ENCODE data around the gene PARN.
A peak's percentile ranks its signal among the peaks of the same experiment; 100 is the strongest.
"Not testable (repeated sequence)": the region's sequence is repeated elsewhere in the genome, so short reads cannot be mapped to it uniquely, and the experiment has no call there.

PARN gene

GRCh38 chr16:14632693-14633569, 2.9 kb upstream of the PARN start, which contains the start of gene BFAR:
BFAR (plus strand) TSS chr16:14632951; CDS start chr16:14644347, 11,396 bp downstream.
- peak; percentile 98 for DNase-seq (ENCODE audit: low spot score)

DNA sequence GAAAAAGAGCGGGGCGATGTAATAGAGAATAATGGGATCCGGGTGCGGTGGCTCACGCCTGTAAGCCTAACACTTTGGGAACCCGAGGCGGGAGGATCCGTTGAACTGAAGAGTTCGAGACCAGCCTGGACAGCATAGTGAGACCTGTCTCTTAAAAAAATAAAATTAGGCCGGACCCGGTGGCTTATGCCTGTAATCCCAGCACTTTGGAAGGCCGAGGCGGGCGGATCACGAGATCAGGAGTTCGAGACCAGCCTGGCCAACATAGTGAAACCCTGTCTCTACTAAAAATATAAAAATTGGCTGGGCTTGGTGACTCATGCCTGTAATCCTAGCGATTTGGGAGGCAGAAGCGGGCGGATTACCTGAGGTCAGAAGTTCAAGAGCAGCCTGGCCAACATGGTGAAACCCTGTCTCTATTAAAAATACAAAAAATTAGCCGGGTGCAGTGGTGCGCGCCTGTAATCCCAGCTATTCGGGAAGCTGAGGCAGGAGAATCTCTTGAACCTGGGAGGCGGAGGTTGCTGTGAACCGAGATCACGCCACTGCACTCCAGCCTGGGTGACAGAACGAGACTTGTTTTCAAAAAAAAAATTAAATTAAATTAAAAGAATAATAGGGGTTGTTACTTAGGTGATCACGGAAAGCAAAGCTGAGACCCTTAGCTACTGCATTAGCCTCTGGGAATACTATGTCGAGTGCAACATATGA, 715 bp upstream of the PARN start:
- not testable (repeated sequence) for DNase-seq (ENCODE audit: low spot score)

GRCh38 chr16:14629612-14629918, 495 bp downstream of the PARN start:
- no peak for DNase-seq (ENCODE audit: low spot score)

- peak; percentile 37 for DNase-seq (ENCODE audit: low spot score)
Observed at GRCh38 chr16:14628806-14629611, 1.1 kb downstream of the PARN start.

DNA sequence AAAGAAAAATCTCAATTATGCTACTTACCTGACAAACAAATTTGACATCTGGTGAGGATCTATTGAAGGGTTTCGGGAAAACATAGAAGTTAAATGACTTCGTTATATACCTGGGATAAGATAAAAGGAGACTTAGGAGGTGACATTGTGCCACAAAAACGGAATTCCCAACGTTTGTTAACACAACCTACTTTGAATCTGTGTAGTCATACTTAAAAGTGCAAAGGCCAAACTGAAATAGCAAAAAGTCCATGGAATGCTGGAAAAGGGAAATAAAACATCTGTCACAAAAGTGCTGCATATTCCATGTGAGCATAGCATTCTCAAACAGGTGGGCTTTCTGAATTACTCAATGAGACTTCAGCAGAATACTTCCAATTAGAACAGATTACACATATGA, 3.0 kb downstream of the PARN start:
- DNase-seq (ENCODE audit: low spot score), result no peak

- no peak for DNase-seq (ENCODE audit: low spot score)
Observed at GRCh38 chr16:14618566-14618965, 11.5 kb downstream of the PARN start.

- DNase-seq (ENCODE audit: low spot score), result no peak
Observed at GRCh38 chr16:14616280-14616679, 13.8 kb downstream of the PARN start.

- DNase-seq (ENCODE audit: low spot score), result no peak
Observed at GRCh38 chr16:14613991-14614390, 16.1 kb downstream of the PARN start.

- no peak for DNase-seq (ENCODE audit: low spot score)
Observed at GRCh38 chr16:14611660-14612059, 18.4 kb downstream of the PARN start.

DNA sequence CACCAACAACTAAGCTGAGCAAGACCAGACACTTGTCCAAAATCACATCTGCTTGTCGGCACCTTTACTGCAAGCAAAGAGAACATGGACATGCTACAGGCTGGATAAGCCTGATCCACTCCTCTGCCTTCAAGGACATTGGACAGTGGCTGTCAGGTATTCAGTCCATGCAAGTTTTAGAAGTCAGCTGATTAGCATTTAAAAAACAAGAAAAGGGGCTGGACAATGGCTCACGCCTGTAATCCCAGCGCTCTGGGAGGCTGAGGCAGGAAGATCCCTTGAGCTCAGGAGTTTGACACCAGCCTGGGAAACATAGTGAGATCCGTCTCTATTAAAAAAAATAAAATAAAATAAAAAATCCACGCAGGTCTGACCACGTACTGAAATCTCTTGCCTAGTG, 20.3 kb downstream of the PARN start:
- DNase-seq (ENCODE audit: low spot score), result no peak

DNA sequence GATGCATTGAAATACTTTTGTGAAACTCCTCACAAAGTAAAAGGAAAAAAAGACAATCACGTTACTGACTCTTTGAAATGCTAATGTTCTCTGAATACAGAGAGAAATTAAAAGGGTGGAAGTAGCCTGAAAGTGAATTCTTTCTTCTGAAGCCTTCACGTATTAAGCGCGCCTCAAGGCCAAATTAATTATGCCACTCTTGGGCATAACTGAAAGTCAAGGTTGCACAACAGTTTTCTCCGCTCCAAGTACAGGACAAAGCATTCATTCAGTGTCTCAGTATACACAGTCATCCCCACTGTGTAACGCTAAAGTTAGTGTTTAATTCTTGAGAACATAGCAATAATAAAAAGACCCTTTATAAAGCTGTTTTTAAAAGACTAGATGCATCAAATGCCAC, 21.5 kb downstream of the PARN start:
- peak; percentile 44 for DNase-seq (ENCODE audit: low spot score)

DNA sequence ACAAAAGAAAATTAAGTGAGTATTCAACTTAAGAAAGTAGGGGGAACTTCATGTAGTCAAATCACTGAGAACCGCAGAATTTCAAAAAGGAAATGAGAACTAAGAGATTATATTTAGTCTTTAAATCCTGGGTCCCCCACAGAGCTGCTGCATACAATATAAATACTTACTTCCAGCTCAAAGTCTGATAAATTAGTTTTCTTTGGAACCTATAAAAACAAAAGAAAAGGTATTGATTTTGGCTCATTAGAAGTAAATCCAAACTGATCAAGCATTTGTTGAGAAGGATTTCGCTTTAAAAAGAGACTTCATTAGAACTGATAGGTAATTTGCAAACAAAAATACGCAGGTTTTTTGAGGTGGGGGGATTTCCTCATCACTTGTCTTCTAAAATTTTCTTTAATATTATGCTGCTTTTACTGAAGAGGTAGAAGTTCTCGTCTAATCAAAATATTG, 21.9 kb downstream of the PARN start:
- peak; percentile 48 for DNase-seq (ENCODE audit: low spot score)

GRCh38 chr16:14606102-14606501, 24.0 kb downstream of the PARN start:
- DNase-seq (ENCODE audit: low spot score), result peak; percentile 40

GRCh38 chr16:14602443-14602963, 27.6 kb downstream of the PARN start:
- no peak for DNase-seq (ENCODE audit: low spot score)

GRCh38 chr16:14600164-14600563, 29.9 kb downstream of the PARN start:
- DNase-seq (ENCODE audit: low spot score), result peak; percentile 50

- no peak for DNase-seq (ENCODE audit: low spot score)
Observed at GRCh38 chr16:14586637-14587305, 43.3 kb downstream of the PARN start.

DNA sequence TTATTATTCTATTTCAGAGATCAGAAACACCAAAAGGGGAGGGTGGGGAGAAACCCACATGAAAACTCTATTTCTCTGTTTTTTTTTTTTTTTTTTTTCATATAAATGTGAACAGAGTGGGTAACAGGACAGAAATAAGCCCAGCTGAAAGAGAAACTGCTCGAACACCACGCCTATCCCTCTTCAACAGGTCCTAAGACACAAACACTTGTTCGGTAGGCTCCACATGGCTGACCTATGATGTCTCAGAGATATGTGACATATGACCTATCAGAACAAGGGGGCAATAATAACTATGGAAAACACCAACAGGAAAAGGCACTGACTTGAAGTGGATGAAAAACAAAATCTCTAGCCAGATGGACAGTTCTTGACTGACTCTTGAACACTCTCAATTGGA, 44.8 kb downstream of the PARN start:
- no peak for DNase-seq (ENCODE audit: low spot score)

DNA sequence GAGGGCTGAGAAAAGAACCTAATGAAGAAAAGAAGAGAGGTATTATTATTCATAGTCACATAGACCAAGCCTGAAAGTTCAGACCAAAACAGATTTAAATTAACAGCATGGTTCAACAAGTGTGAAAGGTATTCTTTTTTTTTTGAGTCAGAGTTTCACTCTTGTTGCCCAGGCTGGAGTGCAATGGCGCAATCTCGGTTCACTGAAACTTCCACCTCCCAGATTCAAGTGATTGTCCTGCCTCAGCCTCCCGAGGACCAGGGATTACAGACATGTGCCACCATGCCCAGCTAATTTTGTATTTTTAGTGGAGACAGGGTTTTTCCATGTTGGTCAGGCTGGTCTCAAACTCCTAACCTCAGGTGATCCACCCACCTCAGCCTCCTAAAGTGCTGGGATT, 49.1 kb downstream of the PARN start:
- DNase-seq (ENCODE audit: low spot score), result not testable (repeated sequence)

- no peak for DNase-seq (ENCODE audit: low spot score)
Observed at GRCh38 chr16:14579266-14579665, 50.8 kb downstream of the PARN start.

DNA sequence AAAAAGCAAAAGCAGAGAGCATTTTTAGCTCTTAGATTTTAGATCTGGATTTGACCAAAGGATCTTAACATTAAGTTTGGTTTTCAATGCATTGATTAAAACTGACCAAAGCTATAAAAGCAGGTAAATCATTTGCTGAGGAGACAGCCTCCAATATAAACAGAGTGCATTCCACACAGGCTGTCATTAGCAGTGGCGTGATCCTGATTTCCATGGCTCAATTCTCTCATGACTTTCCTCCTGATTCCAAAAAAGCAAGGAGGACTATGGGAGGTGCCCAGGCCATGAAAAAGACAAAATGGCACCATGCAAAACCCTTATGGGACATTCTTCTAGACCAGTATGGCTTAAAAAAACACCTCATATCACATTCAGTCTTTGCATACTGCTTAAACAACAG, 53.5 kb downstream of the PARN start:
- no peak for DNase-seq (ENCODE audit: low spot score)

DNA sequence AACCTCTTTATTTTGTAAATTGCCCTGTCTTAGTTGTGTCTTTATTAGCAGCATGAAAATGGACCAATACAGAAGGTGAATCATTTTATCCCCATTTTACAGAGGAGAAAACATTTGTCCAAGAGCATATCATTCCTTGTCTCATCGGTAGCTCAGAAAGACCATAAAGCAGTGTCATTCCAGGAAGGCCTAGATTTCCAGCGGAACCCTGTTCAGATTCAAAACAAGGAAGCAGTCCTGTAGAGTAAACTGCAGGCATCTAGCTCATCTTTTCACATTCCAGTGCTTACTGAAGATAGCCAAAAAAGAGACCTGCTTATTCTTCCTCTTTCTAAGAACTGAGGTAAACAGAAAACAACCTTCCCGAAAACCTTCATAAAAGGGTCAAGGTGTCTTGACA, 54.0 kb downstream of the PARN start:
- no peak for DNase-seq (ENCODE audit: low spot score)
